ENCODE measurements around the gene EPB41L2. TPM values are rescaled to one million over a fixed set of nuclear protein-coding genes. Genes with fewer than 3 reads are reported as not detected.

EPB41L2 gene
- total RNA-seq, 1 experiment from 2014 or later = 106 TPM

DNA sequence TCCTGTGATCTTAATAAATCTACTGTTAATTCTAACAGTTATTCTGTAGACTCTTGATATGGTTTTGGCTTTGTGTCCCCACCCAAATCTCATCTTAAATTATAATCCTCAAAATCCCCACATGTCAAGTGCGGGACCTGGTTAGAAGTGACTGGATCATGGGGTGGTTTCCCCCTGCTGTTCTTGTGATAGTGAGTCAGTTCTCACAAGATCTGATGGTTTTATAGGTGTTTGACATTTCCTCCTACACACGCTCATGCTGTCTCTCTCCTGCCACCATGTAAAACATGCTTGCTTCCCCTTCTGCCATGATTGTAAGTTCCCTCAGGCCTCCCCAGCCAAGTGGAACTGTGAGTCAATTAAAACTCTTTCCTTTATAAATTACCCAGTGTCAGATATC lies 10.5 kb upstream of the EPB41L2 start (continued):
- TF ChIP-seq MYBL2 (CRISPR knock-in tag; IDR thresholded peaks at IDR 0.05) (no peak), ETV6 (CRISPR knock-in tag; IDR thresholded peaks at IDR 0.05) (no peak), PRRX2 (CRISPR knock-in tag; IDR thresholded peaks at IDR 0.05) (no peak)

GRCh38 chr6:131070061-131070460 lies 7.0 kb upstream of the EPB41L2 start:
- H3K27ac Mint-ChIP-seq = no peak overlapping the region
- H3K4me3 Mint-ChIP-seq = no peak overlapping the region
- no peaks in the 10 kb centered on the region for H3K36me3 Mint-ChIP-seq
- ChIA-PET CTCF (interaction anchor here (0.5 kb wide), 1 partner anchor 104 kb away, joined by 3 read pairs; no protein-coding TSS in a partner anchor), POLR2A (no interaction called here)
- H3K4me1 Mint-ChIP-seq = peaks cover 4% of the 10 kb centered on the region
- ATAC-seq (no peak), DNase-seq (ENCODE audit: low spot score) (no peak)
- H3K27me3 Mint-ChIP-seq (ENCODE audit: low read depth) = peaks cover 8% of the 10 kb centered on the region
- peaks cover 7% of the 10 kb centered on the region; the same call in 1 of the 2 replicates for H3K9me3 Mint-ChIP-seq
- TF ChIP-seq NR2C2 (CRISPR knock-in tag; IDR thresholded peaks at IDR 0.05) (no peak), STAT6 (CRISPR knock-in tag; conservative IDR thresholded peaks at IDR 0.05; ENCODE audit: low read depth) (no peak)

DNA sequence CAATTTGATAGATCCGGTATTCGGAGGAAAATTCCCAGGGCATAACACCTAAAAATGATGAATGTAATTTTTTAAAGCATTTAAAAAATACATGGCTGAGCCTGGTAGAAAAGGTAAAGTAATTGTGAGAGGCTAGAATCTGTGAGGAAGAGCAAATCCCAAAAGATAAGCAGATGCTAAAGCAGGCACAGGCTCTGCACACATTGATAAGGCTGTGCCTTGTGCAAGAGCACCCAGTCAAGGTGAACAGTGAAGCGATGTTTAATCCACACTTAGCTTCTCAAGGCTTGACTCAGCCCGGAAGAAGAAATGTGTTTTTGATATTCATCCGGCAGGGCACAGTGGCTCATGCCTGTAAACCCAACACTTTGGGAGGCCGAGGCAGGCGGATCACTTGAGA lies 5.1 kb upstream of the EPB41L2 start:
- H3K27ac Mint-ChIP-seq = no peak overlapping the region
- CTCF ChIA-PET = no interaction called here
- TF ChIP-seq USF1 (CRISPR knock-in tag; IDR thresholded peaks at IDR 0.05) (no peak), CBFB (CRISPR knock-in tag; IDR thresholded peaks at IDR 0.05; ENCODE audit: low read depth) (no peak)
- TF ChIP-seq, protein P1, sequence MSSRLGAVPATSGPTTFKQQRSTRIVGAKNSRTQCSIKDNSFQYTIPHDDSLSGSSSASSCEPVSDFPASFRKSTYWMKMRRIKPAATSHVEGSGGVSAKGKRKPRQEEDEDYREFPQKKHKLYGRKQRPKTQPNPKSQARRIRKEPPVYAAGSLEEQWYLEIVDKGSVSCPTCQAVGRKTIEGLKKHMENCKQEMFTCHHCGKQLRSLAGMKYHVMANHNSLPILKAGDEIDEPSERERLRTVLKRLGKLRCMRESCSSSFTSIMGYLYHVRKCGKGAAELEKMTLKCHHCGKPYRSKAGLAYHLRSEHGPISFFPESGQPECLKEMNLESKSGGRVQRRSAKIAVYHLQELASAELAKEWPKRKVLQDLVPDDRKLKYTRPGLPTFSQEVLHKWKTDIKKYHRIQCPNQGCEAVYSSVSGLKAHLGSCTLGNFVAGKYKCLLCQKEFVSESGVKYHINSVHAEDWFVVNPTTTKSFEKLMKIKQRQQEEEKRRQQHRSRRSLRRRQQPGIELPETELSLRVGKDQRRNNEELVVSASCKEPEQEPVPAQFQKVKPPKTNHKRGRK (CRISPR knock-in tag; IDR thresholded peaks at IDR 0.05; ENCODE audit: borderline replicate concordance) = no peak
- TF ChIP-seq, protein P2, sequence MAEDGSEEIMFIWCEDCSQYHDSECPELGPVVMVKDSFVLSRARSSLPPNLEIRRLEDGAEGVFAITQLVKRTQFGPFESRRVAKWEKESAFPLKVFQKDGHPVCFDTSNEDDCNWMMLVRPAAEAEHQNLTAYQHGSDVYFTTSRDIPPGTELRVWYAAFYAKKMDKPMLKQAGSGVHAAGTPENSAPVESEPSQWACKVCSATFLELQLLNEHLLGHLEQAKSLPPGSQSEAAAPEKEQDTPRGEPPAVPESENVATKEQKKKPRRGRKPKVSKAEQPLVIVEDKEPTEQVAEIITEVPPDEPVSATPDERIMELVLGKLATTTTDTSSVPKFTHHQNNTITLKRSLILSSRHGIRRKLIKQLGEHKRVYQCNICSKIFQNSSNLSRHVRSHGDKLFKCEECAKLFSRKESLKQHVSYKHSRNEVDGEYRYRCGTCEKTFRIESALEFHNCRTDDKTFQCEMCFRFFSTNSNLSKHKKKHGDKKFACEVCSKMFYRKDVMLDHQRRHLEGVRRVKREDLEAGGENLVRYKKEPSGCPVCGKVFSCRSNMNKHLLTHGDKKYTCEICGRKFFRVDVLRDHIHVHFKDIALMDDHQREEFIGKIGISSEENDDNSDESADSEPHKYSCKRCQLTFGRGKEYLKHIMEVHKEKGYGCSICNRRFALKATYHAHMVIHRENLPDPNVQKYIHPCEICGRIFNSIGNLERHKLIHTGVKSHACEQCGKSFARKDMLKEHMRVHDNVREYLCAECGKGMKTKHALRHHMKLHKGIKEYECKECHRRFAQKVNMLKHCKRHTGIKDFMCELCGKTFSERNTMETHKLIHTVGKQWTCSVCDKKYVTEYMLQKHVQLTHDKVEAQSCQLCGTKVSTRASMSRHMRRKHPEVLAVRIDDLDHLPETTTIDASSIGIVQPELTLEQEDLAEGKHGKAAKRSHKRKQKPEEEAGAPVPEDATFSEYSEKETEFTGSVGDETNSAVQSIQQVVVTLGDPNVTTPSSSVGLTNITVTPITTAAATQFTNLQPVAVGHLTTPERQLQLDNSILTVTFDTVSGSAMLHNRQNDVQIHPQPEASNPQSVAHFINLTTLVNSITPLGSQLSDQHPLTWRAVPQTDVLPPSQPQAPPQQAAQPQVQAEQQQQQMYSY (CRISPR knock-in tag; IDR thresholded peaks at IDR 0.05) = no peak
- no peak overlapping the region for H3K4me3 Mint-ChIP-seq
- DNase-seq (ENCODE audit: low spot score) (no peak), ATAC-seq (no peak)
- peaks cover 12% of the 10 kb centered on the region for H3K4me1 Mint-ChIP-seq
- peaks cover 17% of the 10 kb centered on the region for H3K27me3 Mint-ChIP-seq (ENCODE audit: low read depth)
- no peaks in the 10 kb centered on the region for H3K36me3 Mint-ChIP-seq
- POLR2A ChIA-PET = no interaction called here
- peaks cover 7% of the 10 kb centered on the region; the same call in 1 of the 2 replicates for H3K9me3 Mint-ChIP-seq

DNA sequence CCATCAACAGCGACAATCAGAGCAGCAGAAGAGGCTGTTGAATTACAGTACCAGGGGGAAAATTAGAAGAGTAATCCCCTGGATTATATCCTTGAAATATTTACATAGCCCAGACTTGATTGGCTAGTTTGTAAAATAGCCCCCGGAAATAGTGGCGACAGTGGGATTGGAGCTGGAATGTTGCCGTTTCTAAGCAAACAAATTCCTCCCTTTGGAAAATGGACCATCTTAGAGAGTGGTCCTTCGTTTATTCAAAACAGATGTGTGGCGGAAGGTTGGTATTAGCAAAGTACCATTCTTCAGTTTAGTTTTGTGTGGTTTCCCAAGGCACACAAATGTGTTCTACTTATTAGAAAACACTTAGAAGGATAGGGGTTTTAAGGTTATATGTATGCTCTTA lies 4.5 kb upstream of the EPB41L2 start:
- CTCF ChIA-PET = no interaction called here
- Mint-ChIP-seq H3K27me3 (ENCODE audit: low read depth) (peaks cover 17% of the 10 kb centered on the region), H3K36me3 (no peaks in the 10 kb centered on the region), H3K4me1 (peaks cover 12% of the 10 kb centered on the region), H3K9me3 (peaks cover 7% of the 10 kb centered on the region; the same call in 1 of the 2 replicates), H3K27ac (no peak overlapping the region), H3K4me3 (no peak overlapping the region)
- POLR2A ChIA-PET = no interaction called here
- ATAC-seq (no peak), DNase-seq (ENCODE audit: low spot score) (no peak)
- TF ChIP-seq SMAD4 (CRISPR knock-in tag; IDR thresholded peaks at IDR 0.05) (no peak), TEAD4 (CRISPR knock-in tag; IDR thresholded peaks at IDR 0.05) (no peak), MLX (CRISPR knock-in tag; IDR thresholded peaks at IDR 0.05) (no peak), SMAD3 (CRISPR knock-in tag; IDR thresholded peaks at IDR 0.05; ENCODE audit: borderline replicate concordance) (no peak), STAT6 (CRISPR knock-in tag; conservative IDR thresholded peaks at IDR 0.05; ENCODE audit: low read depth) (no peak), MXD4 (CRISPR knock-in tag; IDR thresholded peaks at IDR 0.05; ENCODE audit: borderline replicate concordance) (no peak), SOX15 (CRISPR knock-in tag; IDR thresholded peaks at IDR 0.05) (no peak), ZNF396 (CRISPR knock-in tag; IDR thresholded peaks at IDR 0.05; ENCODE audit: borderline replicate concordance) (no peak), IRF2 (CRISPR knock-in tag; IDR thresholded peaks at IDR 0.05; ENCODE audit: borderline replicate concordance, low read depth) (no peak)
